ENCODE data around the gene HDAC9. TPM values are rescaled to one million over a fixed set of nuclear protein-coding genes. Genes with fewer than 3 reads are reported as not detected.

Gene HDAC9
- total RNA-seq, 1 experiment from 2014 or later: 4.3 TPM

DNA sequence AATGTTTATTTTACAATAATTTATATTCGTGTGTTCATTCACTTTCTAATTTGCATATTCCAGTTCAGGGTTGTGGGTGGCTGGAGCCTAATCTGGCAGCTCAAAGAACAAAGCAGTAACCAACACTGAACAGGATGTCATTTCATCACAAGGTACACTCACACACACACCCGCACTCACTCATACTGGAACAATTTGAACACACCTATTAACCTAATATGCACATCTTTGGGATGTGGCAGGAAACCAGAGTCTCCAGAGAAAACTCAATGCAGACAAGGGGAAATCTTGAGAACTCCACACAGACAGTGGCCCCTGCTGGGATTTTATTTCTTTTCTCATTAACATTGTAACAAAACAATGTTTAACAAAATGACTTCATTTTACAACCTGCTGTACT lies 524.5 kb downstream of the HDAC9 start:
- DNase-seq (ENCODE audit: low read depth, low spot score) (no peak), ATAC-seq (no peak)
- ChIA-PET RAD21 (ENCODE audit: low non-redundant PET in 1 of 2, low total read pairs in 2 of 2, uncharacterized antibody in 2 of 2, unreplicated experiment in 2 of 2) (no interaction called here), CTCF (no interaction called here), POLR2A (no interaction called here)
- Histone ChIP-seq H4K20me1 (ENCODE audit: insufficient read depth) (no peaks in the 10 kb centered on the region), H3K36me3 (ENCODE audit: control insufficient read depth in 1 of 2, insufficient read depth in 2 of 2, low read length in 2 of 2) (no peaks in the 10 kb centered on the region), H3K4me1 (ENCODE audit: control insufficient read depth in 1 of 2, insufficient read depth in 2 of 2, low read length in 2 of 2) (peaks cover 0 to 12% of the 10 kb centered on the region in 2 experiments; a peak in 2 of 4 replicates), H3K27ac (ENCODE audit: low read depth, low read length) (no peak overlapping the region), H3K79me2 (ENCODE audit: insufficient read depth, low read length) (no peaks in the 10 kb centered on the region), H3K9me3 (ENCODE audit: control insufficient read depth in 1 of 2, insufficient read depth in 1 of 2, low read depth in 1 of 2, low read length in 2 of 2) (0 out of 4 replicates have a peak, but pooled peaks cover 0 to 3% of the 10 kb centered on the region in 2 experiments), H3K9me2 (ENCODE audit: insufficient read depth) (no peaks in the 10 kb centered on the region), H3K9ac (ENCODE audit: low read length) (no peak overlapping the region), H3K4me3 (replicated peaks in 1 of 2; ENCODE audit: low read depth in 1 of 2, low read length in 2 of 2) (no peak overlapping the region), H3K4me2 (ENCODE audit: low read length) (no peak overlapping the region; the same call in 1 of the 2 replicates), H3K27me3 (ENCODE audit: insufficient read depth, low read length) (no peaks in the 10 kb centered on the region), H2AFZ (ENCODE audit: low read depth, low read length, poor library complexity, severe bottlenecking) (no peak overlapping the region)
- no TSS peak for BruUV-seq (replicated peaks)
- TF ChIP-seq, protein P1, sequence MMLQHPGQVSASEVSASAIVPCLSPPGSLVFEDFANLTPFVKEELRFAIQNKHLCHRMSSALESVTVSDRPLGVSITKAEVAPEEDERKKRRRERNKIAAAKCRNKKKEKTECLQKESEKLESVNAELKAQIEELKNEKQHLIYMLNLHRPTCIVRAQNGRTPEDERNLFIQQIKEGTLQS (IDR thresholded peaks at IDR 0.05): no peak
- TF ChIP-seq RAD21 (IDR thresholded peaks at IDR 0.05; ENCODE audit: low read depth) (no peak), EGR1 (IDR thresholded peaks at IDR 0.05; ENCODE audit: low read depth) (no peak), SP1 (IDR thresholded peaks at IDR 0.05; ENCODE audit: low read depth) (no peak), JUND (IDR thresholded peaks at IDR 0.05) (no peak), ZNF274 (IDR thresholded peaks at IDR 0.05; ENCODE audit: low read depth, low read length) (no peak), POLR2A (IDR thresholded peaks at IDR 0.05; ENCODE audit: borderline replicate concordance, extremely low read depth, insufficient read depth, insufficient read length) (no peak), TCF7L2 (IDR thresholded peaks at IDR 0.05; ENCODE audit: borderline replicate concordance, extremely low read depth, insufficient read depth, insufficient read length) (no peak), SRF (IDR thresholded peaks at IDR 0.05; ENCODE audit: low read depth) (no peak), YY1 (IDR thresholded peaks at IDR 0.05; ENCODE audit: extremely low read depth, insufficient replicate concordance, low read depth, low read length) (no peak), FOSL1 (IDR thresholded peaks at IDR 0.05; ENCODE audit: low read depth) (no peak), CBX3 (IDR thresholded peaks at IDR 0.05; ENCODE audit: low read depth) (no peak), POLR2AphosphoS5 (IDR thresholded peaks at IDR 0.05; ENCODE audit: low read depth, low read length) (no peak), EZH2phosphoT487 (IDR thresholded peaks at IDR 0.05; ENCODE audit: borderline replicate concordance) (no peak), EZH2 (IDR thresholded peaks at IDR 0.05) (no peak)
- TF ChIP-seq, protein P2, sequence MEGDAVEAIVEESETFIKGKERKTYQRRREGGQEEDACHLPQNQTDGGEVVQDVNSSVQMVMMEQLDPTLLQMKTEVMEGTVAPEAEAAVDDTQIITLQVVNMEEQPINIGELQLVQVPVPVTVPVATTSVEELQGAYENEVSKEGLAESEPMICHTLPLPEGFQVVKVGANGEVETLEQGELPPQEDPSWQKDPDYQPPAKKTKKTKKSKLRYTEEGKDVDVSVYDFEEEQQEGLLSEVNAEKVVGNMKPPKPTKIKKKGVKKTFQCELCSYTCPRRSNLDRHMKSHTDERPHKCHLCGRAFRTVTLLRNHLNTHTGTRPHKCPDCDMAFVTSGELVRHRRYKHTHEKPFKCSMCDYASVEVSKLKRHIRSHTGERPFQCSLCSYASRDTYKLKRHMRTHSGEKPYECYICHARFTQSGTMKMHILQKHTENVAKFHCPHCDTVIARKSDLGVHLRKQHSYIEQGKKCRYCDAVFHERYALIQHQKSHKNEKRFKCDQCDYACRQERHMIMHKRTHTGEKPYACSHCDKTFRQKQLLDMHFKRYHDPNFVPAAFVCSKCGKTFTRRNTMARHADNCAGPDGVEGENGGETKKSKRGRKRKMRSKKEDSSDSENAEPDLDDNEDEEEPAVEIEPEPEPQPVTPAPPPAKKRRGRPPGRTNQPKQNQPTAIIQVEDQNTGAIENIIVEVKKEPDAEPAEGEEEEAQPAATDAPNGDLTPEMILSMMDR (IDR thresholded peaks at IDR 0.05 in 2 of 3, conservative IDR thresholded peaks at IDR 0.05 in 1 of 3; ENCODE audit: borderline replicate concordance in 1 of 3, insufficient read depth in 1 of 3, low read depth in 2 of 3, low read length in 2 of 3): no peak
- TF ChIP-seq, protein P3, sequence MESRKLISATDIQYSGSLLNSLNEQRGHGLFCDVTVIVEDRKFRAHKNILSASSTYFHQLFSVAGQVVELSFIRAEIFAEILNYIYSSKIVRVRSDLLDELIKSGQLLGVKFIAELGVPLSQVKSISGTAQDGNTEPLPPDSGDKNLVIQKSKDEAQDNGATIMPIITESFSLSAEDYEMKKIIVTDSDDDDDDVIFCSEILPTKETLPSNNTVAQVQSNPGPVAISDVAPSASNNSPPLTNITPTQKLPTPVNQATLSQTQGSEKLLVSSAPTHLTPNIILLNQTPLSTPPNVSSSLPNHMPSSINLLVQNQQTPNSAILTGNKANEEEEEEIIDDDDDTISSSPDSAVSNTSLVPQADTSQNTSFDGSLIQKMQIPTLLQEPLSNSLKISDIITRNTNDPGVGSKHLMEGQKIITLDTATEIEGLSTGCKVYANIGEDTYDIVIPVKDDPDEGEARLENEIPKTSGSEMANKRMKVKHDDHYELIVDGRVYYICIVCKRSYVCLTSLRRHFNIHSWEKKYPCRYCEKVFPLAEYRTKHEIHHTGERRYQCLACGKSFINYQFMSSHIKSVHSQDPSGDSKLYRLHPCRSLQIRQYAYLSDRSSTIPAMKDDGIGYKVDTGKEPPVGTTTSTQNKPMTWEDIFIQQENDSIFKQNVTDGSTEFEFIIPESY (IDR thresholded peaks at IDR 0.05; ENCODE audit: extremely low read depth, insufficient replicate concordance, low read length): no peak
- TF ChIP-seq, protein P4, sequence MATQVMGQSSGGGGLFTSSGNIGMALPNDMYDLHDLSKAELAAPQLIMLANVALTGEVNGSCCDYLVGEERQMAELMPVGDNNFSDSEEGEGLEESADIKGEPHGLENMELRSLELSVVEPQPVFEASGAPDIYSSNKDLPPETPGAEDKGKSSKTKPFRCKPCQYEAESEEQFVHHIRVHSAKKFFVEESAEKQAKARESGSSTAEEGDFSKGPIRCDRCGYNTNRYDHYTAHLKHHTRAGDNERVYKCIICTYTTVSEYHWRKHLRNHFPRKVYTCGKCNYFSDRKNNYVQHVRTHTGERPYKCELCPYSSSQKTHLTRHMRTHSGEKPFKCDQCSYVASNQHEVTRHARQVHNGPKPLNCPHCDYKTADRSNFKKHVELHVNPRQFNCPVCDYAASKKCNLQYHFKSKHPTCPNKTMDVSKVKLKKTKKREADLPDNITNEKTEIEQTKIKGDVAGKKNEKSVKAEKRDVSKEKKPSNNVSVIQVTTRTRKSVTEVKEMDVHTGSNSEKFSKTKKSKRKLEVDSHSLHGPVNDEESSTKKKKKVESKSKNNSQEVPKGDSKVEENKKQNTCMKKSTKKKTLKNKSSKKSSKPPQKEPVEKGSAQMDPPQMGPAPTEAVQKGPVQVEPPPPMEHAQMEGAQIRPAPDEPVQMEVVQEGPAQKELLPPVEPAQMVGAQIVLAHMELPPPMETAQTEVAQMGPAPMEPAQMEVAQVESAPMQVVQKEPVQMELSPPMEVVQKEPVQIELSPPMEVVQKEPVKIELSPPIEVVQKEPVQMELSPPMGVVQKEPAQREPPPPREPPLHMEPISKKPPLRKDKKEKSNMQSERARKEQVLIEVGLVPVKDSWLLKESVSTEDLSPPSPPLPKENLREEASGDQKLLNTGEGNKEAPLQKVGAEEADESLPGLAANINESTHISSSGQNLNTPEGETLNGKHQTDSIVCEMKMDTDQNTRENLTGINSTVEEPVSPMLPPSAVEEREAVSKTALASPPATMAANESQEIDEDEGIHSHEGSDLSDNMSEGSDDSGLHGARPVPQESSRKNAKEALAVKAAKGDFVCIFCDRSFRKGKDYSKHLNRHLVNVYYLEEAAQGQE (IDR thresholded peaks at IDR 0.05; ENCODE audit: low read depth): no peak
- TF ChIP-seq, protein P5, sequence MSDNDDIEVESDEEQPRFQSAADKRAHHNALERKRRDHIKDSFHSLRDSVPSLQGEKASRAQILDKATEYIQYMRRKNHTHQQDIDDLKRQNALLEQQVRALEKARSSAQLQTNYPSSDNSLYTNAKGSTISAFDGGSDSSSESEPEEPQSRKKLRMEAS (IDR thresholded peaks at IDR 0.05): no peak
- intact Hi-C loops (cut with micrococcal nuclease): no loop called here
